ENCODE measurements around the gene PDE8A. TPM values are rescaled to one million over a fixed set of nuclear protein-coding genes. Genes with fewer than 3 reads are reported as not detected.

PDE8A gene
- total RNA-seq, 1 experiment from 2014 or later, result 44.6 TPM

- no peak for DNase-seq (ENCODE audit: extremely low read depth, low read depth)
Observed at GRCh38 chr15:85063522-85064079, 81.9 kb downstream of the PDE8A start.

DNA sequence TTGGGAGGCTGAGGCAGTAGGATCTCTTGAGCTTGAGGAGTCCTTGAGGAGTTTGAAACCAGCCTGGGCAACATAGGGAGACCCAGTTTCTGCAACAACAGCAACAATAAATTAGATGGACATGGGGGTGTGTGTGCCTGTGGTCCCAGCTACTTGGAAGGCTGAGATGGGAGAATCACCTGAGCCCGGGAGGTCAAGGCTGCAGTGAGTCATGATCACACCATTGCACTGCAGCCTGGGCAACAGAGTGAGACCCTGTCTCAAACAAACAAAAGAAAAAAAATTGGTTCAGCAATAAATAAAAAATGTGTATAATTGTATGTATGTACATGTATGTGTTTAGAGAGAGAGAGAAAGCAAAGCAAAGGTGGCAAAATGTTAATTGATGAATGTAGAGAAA, 83.1 kb downstream of the PDE8A start:
- DNase-seq (ENCODE audit: extremely low read depth, low read depth), result no peak

DNA sequence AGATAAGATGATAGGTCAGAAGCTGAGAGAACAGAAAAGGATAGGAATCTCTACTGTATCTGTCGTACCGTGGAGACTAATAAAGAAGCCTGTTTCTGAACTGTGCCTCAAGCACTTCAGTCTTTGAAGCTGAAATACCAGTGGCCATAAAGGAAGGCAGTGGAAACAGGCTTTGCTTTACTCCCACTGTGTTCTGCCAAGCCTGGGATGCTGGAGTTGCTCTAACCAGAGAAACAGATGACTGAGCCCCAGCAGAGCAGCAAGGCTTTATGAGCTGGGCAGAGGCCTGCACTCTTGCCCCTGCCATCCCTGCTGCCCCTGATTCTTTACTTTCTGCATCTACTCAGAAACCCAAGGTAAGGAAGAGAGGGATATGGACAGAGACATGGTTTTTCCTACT, 89.4 kb downstream of the PDE8A start:
- no peak for DNase-seq (ENCODE audit: extremely low read depth, low read depth)

GRCh38 chr15:85071504-85071903, 89.8 kb downstream of the PDE8A start:
- DNase-seq (ENCODE audit: extremely low read depth, low read depth), result no peak

DNA sequence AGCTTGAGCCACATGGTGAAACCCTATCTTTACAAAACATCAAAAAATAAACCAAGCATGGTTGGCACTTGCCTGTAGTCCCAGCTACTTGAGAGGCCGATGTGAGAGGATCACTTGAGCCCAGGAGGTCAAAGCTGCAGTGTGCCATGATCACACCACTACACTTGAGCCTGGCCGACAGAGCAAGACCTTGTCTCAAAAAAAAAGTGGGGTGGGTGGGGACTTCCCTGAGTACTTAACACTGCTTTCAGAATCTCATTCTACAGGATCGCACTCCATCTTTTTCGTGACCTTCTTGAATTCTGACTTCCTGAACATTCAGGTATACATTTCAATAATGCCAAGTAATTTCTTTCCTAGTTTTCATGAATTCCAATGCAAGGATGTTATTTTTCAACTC, 91.3 kb downstream of the PDE8A start:
- DNase-seq (ENCODE audit: extremely low read depth, low read depth), result no peak

GRCh38 chr15:85073556-85074194, 92.0 kb downstream of the PDE8A start:
- DNase-seq (ENCODE audit: extremely low read depth, low read depth), result peak; percentile 14

- DNase-seq (ENCODE audit: extremely low read depth, low read depth), result no peak
Observed at GRCh38 chr15:85086855-85087254, 105.2 kb downstream of the PDE8A start.

DNA sequence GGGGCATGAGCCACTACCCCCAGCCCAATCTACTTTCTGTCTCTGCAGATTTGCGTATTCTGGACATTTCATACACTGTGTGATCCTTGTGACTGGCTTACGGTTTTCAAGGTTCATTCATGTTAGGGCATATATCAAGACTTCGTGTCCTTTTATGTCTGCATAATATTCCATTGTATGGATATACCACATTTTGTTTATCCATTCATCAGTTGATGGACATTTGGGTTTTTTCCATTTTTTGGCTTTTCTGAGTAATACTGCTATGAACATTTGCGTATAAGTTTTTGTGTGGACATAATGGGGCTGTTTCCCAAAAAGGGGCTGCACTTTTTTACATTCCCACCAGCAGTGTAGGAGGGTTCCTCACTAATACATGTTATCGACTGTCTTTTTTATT, 106.6 kb downstream of the PDE8A start:
- DNase-seq (ENCODE audit: extremely low read depth, low read depth), result no peak

GRCh38 chr15:85089929-85090597, 108.4 kb downstream of the PDE8A start:
- DNase-seq (ENCODE audit: extremely low read depth, low read depth), result no peak

- no peak for DNase-seq (ENCODE audit: extremely low read depth, low read depth)
Observed at GRCh38 chr15:85091990-85092389, 110.3 kb downstream of the PDE8A start.

GRCh38 chr15:85094685-85095084, 113.0 kb downstream of the PDE8A start:
- DNase-seq (ENCODE audit: extremely low read depth, low read depth), result no peak

DNA sequence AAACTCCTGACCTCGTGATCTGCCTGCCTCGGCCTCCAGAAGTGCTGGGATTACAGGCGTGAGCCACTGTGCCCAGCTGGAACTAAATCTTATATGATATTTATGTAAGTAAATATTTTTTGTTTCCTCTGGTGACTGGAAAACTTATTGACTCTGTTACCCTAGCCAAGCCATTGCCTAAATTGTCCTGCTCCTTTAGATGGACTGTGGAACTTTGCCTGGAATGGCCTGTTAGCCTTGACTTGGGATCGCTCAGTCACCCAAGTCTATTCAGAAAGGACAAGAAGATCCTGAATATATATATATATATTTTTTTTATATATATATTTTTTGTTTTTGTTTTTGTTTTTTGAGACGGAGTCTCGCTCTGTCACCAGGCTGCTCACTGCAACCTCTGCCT, 113.9 kb downstream of the PDE8A start:
- DNase-seq (ENCODE audit: extremely low read depth, low read depth), result no peak

GRCh38 chr15:85097250-85097649, 115.6 kb downstream of the PDE8A start:
- no peak for DNase-seq (ENCODE audit: extremely low read depth, low read depth)

DNA sequence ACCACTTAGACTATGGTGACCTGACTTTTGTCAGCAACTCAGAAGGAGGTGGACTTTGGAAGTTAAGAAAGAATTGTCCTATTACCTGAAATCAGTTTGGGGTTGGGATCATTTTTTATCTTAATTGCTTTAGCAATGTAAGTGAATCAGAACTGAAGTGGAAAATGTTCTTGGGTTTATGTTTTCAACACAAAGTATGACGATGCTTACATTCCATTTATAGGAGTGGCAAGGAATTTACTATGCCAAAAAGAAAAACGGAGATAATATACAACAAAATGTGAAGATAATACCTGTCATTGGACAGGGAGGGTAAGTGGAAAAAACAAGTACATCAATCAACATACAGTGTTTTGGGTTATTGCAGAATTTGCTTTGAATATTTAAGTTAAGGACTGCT, 116.1 kb downstream of the PDE8A start:
- no peak for DNase-seq (ENCODE audit: extremely low read depth, low read depth)

- no peak for DNase-seq (ENCODE audit: extremely low read depth, low read depth)
Observed at GRCh38 chr15:85099195-85099803, 117.6 kb downstream of the PDE8A start.

DNA sequence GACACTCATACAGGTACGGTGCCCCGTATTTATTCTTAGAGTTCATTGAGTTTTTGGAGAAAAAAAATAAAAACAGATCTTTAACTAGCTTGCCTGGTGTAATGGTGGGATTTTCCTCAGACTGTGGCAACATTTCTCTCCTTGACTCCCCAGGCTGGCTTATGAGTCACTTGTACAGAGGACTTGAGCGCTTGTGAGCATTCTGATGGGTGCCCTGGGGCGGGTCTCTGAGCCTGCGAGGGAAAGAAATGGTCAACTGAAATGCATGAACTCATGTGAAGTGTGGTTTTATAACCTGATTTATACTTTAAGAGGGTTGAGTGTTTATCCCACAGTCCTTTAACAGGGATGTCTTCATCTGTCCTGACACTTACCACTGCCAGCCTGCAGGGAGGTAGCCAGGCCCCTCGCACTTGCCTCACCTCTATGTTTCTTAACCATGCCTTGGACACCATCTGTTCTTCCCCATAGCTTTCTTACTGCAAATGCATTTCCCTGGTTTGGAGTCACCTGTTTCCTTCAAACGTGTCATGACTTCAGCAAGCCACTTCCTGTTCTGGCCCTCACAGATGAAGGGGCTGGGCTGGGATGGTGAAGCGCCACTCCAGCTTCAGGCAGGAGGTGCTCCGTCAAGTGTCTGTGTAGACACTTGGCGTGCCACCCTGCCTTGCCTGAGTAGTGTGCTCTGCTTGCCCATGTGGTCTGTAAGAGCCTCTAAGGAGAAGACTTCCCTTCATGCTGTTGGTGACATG, 118.7 kb downstream of the PDE8A start:
- no peak for DNase-seq (ENCODE audit: extremely low read depth, low read depth)

DNA sequence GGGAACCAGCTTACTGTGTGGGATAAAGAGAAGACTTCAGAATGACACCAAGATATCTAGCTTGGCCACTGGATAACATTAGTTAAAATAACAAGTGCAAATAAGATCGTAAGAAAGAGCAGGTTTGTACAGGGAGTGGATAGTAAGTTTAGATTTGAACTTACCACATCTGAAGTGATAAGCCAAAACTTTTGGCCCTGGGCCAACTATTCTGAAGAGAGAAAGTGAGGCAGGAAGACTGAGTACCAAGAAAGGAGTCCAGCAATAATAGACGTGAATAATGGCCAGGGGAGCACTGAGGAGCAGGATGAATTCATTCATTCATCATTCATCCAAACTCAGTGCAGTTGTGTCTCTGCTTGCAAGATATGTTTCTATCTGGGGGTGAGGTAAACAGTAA, 122.9 kb downstream of the PDE8A start:
- no peak for DNase-seq (ENCODE audit: extremely low read depth, low read depth)

GRCh38 chr15:85108136-85108535, 126.5 kb downstream of the PDE8A start:
- DNase-seq (ENCODE audit: extremely low read depth, low read depth), result no peak

DNA sequence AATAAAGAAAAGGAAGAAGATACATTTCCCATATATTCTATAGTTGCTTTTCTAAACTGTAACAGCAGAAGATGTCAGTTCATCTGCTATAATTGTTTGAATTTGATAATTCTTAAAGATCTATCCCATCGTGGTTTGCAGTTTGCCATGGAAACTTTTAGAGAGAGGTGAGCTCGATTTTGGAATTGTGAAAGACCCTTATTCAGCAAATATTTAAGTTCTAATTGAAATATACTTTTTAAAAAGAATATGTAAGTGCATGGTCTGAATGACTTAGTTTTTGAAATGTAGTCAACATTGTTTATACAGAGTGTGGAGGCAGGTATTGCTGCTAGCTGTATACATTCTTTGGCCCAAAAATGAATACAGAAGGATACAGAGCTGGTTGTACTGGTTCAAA, 127.7 kb downstream of the PDE8A start:
- DNase-seq (ENCODE audit: extremely low read depth, low read depth), result no peak

- no peak for DNase-seq (ENCODE audit: extremely low read depth, low read depth)
Observed at GRCh38 chr15:85112997-85113396, 131.3 kb downstream of the PDE8A start.

- DNase-seq (ENCODE audit: extremely low read depth, low read depth), result no peak
Observed at GRCh38 chr15:85114886-85115285, 133.2 kb downstream of the PDE8A start.

Data from NCI-H460 (cell line).